HK-2 (cell line): ENCODE measurements around the gene OR2V2.

Source experiments
- DNase-seq: peaks from one replicate; pipeline ENCODE4 v3.0.0-alpha.2; 2018; ENCODE audit not compliant: unreplicated experiment

Gene OR2V2

GRCh38 chr5:181145133-181145532 lies 2.3 kb upstream of the OR2V2 start:
- DNase-seq: no peak

GRCh38 chr5:181149355-181149754 lies 2.0 kb downstream of the OR2V2 start:
- no peak for DNase-seq

GRCh38 chr5:181149806-181150733 lies 2.7 kb downstream of the OR2V2 start:
- no peak for DNase-seq

GRCh38 chr5:181151146-181151545 lies 3.8 kb downstream of the OR2V2 start:
- DNase-seq: no peak

GRCh38 chr5:181152406-181152805 lies 5.0 kb downstream of the OR2V2 start:
- DNase-seq: no peak

GRCh38 chr5:181153814-181154213 lies 6.4 kb downstream of the OR2V2 start:
- no peak for DNase-seq

- no peak for DNase-seq
These were observed 9.4 kb downstream of the OR2V2 start for GRCh38 chr5:181156758-181157157.

GRCh38 chr5:181158869-181159268 lies 11.5 kb downstream of the OR2V2 start:
- no peak for DNase-seq

- peak; percentile 82 for DNase-seq
These were observed 12.1 kb downstream of the OR2V2 start for GRCh38 chr5:181159286-181160151.

- no peak for DNase-seq
These were observed 12.9 kb downstream of the OR2V2 start for GRCh38 chr5:181160152-181160754.

GRCh38 chr5:181160755-181161533 lies 13.6 kb downstream of the OR2V2 start:
- DNase-seq: peak; percentile 39

GRCh38 chr5:181161534-181162175 lies 14.3 kb downstream of the OR2V2 start:
- DNase-seq: no peak

GRCh38 chr5:181163487-181164075 lies 16.2 kb downstream of the OR2V2 start:
- no peak for DNase-seq

- DNase-seq: no peak
These were observed 16.9 kb downstream of the OR2V2 start for GRCh38 chr5:181164076-181164952.

- no peak for DNase-seq
These were observed 19.7 kb downstream of the OR2V2 start for GRCh38 chr5:181166812-181167733.

- no peak for DNase-seq
These were observed 20.6 kb downstream of the OR2V2 start for GRCh38 chr5:181167814-181168488.

GRCh38 chr5:181168595-181169118 lies 21.3 kb downstream of the OR2V2 start:
- no peak for DNase-seq
